ENCODE measurements around the gene CRTAC1. TPM values are rescaled to one million over a fixed set of nuclear protein-coding genes. Genes with fewer than 3 reads are reported as not detected.
"Not testable (repeated sequence)": the region's sequence is repeated elsewhere in the genome, so short reads cannot be mapped to it uniquely, and the experiment has no call there.

Gene CRTAC1
- total RNA-seq, 1 experiment from 2014 or later = 17.9 TPM

DNA sequence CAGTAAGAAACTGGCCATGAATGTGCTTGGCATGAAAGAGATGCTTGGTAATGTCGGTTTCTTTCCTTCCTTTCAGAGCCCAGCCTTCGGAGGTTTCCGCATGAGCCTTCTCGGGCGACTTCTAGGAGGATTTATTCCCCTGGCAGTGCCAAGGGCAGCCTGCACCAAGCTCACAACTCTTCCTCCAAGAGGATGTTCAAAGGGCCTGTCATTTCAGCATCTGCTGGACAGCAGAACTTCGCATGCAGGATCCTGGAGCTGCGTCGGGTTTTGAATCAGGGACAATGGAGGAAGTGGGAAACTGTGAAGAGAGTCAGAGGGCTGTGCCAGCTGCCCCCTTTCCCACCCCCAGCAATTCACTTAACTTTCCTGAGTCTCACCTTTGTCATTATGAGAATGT lies 159.4 kb downstream of the CRTAC1 start:
- DNase-seq (ENCODE audit: low read depth) = no peak

- peak; percentile 92 for DNase-seq (ENCODE audit: low read depth)
These were observed 161.1 kb downstream of the CRTAC1 start for GRCh38 chr10:97869091-97870042.

GRCh38 chr10:97868134-97868685 lies 162.2 kb downstream of the CRTAC1 start:
- no peak for DNase-seq (ENCODE audit: low read depth)

DNA sequence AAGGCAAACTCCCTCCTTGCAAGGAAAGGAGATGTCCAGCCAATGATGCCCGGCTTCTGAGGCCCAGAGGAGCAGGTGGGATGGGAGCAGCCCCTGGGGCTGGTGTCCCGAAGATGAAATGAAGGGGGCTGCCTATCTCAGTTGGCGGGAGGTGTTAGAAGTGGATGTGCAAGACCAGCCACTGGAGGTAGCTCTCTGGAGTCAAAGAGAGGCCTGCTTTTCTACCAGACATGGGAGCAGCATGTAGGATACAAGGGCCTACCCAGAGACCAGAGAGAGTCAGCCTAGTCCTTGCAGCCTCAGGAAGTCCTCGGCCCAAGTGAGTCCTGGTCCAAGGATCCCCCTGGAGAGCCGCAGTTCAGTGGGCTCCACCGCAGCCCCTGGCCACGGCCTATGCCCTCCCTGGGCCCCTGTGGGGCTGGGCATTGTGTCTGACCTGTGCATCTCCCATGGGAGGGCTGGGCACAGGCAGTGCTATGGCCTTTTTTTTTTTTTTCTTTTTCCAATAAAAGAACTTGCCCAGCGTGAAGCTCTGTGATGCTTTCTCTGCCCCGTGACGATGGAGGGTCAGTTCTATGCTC lies 163.1 kb downstream of the CRTAC1 start:
- DNase-seq (ENCODE audit: low read depth) = no peak

DNA sequence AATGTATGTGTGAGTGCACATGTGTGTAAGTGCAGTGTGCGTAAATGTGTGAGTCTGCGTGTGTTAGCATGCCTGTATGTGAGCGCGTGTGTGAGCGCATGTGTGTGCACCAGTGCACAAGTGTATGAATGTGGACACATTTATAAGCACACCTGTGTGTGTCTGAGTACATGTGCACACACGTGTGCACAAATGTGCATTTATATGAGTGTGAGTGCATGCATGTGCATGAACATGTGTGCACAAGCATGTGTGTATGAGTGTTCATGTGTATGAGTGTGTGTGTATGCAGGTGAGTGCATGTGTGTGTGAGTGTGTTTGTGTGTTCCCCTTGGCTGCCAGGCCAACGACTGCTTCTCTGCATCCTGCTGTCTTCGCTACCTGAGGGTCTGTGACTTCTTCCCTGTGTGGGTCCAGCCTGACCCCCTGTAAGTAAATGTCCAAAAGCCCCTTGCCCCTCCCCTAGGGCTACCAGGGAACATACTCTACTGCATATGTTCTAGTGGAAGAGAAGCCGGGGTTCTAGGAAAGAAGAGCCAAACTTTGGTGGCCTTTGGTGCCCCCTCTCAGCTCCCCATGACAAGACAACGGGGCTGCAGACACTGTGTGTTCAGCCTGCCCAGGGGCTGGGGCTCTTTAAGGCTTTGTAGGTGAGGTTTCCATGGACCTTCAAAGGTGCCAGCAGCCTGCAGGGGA lies 163.7 kb downstream of the CRTAC1 start:
- DNase-seq (ENCODE audit: low read depth) = no peak

DNA sequence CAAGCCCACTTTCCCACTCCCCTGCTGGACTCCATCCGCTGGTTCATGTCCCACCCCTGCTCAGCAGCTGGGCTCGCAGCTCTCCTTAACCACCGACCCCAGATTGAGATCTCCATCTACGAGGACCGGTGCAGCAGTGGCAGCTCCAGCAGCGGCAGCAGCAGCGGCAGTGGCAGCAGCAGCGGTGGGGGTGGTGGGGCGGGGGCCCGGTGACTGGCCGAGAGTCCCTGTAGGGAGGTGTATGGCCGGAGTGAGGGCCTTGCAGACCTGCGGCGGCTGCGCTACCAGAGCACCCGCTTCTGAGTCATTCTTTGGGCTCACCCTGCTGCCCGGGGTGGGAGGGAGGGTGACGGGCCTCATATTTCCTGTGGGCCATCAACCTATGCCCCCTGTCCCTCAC lies 164.9 kb downstream of the CRTAC1 start:
- no peak for DNase-seq (ENCODE audit: low read depth)

- no peak for DNase-seq (ENCODE audit: low read depth)
These were observed 166.6 kb downstream of the CRTAC1 start for GRCh38 chr10:97863808-97864207.

DNA sequence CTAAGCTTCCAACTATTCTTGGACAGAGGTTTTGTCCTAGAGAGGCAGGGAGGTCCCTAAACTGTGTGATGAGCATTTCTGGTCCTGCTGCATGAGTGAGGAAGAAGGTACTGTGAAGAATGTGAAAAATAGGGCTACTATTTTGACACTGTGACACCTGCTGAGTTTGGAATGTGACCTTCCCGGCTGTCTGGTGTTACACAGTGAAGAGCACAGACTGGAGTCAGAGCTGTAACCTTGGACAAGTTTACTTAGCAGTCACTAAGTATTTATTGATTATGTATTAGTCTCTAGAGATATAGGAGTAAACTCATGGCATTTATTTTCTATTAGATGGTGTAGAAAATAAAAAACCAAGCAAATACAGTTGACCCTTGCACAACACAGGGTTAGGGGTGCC lies 168.5 kb downstream of the CRTAC1 start:
- no peak for DNase-seq (ENCODE audit: low read depth)

DNA sequence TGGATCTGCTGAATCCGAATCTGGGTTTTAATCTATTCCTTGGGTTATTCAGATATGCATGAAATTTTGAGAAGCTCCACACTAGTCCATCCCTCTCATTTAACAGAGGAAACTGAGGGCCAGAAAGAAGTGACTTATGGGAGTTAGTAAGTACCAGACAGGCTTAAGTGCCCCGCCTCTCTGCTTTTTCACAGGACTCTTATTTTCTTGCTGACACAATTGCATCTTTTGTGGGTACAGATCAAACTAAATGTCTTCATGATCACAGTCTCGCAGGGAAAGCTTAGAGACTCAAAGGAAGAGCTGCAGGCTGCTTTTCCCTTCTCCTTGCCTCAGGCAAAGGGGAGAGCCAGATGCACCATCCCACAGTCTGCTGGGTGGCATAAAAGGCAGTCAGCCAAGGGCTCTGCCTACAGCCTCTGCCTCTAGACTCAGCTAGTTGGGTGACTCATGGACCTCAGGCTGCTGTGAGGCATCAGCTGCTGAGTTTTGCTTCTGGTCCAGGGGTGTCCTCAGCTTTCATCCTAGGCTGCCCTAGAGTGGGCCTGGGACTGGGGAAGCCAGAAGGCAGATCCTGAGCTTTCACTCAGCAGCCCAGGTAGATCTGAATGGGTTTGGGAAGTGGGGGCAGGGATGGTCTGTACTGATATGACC lies 169.2 kb downstream of the CRTAC1 start:
- peak; percentile 89 for DNase-seq (ENCODE audit: low read depth)

GRCh38 chr10:97858001-97858439 lies 172.4 kb downstream of the CRTAC1 start:
- peak; percentile 63 for DNase-seq (ENCODE audit: low read depth)

GRCh38 chr10:97854743-97855142 lies 175.7 kb downstream of the CRTAC1 start:
- no peak for DNase-seq (ENCODE audit: low read depth)

- DNase-seq (ENCODE audit: low read depth) = peak; percentile 53
These were observed 177.5 kb downstream of the CRTAC1 start for GRCh38 chr10:97852840-97853405.

DNA sequence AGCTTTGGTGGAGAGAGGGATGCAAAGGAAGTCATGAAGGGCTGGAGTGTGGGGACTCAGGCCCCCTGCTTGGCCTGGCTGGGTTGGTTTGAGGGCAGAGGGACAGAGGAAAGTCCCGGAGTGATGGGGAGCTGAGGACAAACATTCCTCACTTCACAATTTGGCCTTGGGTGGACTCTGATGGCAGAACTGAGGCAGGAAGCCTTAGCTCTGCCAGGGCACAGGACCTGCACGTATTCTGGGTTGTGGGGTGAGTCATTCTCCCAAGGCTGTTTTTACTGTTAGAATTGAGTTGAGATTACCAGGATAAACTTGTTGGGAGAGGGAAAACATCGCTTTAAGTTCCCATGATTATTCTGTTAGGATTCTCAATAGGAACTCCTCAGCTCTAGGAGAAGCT lies 178.1 kb downstream of the CRTAC1 start:
- peak; percentile 36 for DNase-seq (ENCODE audit: low read depth)

DNA sequence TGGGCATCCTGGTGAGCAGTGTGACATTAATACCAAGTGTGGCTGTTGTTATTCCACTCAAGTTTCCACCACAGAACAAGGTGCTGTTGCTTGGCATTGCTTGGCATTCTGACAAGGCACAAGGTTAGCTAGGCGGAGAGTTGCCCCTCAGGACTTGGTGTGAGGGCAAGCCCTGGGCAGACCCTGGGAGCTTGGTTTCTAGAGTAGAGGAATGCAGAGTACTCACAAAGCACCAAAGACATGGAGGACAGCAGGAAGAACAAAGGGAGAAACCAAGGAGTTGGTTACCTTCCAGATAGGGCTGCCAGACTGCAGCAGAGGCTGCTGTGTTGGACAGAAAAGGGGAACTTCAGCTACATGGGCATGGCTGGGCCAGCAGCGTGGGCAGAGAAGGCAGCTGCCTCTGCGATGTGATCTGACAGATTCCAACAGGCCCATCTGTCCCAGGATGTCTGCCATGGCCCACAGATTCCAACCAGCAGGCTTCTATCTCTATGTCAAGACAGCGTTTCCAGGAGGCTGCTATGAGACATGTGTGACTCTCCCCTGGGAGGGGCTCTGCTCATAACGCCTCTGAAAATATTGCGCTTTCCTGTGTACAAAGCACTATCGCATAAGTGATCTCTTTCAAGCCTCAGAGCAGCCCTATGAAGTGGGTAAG lies 178.9 kb downstream of the CRTAC1 start:
- DNase-seq (ENCODE audit: low read depth) = no peak

DNA sequence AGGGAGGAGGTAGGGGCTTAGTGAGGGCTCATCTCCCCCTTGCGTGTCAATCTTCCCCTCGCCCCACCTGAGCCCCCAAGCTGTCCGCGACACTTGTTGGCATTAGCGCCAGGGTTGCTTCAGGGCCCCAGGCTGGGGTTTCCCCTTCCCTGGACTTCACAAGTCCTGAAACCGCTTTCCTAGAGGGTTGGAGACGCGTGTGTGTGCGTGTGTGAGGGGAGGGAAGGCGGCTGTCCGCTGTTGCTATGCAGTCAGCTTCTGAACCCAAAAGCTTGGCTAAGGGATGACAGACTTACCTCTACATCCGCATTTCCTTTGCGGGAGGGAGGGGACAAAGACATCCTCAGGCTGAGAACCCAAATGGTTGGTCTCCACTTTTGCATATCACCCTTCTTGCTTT lies 180.0 kb downstream of the CRTAC1 start:
- peak; percentile 23 for DNase-seq (ENCODE audit: low read depth)

DNA sequence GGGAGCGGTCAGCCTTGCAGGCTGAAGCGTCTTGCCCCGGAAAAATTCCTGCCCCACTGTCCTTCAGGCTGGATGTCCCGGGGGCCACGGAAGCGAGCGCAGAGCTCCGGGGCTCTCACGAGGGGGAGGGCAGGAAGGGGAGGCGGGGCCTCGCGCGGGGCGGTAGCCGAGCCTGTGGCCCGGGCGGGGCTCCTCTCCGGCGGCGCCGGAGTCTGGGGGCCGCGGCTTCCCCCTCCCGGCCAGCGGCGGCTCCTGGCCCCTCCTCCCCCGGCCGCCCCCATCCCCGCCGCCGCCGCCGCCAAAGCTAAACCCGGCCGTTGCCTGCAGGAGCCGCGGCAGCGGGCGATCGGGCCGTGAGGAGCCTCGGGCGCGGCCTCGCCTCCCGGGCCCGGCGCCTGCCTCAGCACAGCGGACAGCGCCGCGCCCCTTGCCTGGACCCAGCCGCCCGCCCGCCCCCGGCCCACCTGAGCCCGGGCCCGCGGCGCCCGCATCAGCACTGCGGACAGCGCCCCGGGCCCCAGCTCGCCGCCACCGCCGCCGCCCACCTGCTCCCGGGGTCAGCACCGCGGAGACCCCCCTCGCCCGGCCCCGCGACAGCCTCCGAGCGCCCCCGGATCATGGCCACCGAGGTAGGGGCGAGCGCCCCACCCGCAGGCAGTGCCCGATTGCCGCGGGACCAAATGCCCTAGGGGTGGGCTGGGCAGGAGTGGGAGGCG lies 180.6 kb downstream of the CRTAC1 start, which contains the start of gene GOLGA7B:
GOLGA7B (plus strand) TSS at position 157 of the 716 bp plus-strand sequence; CDS start at position 618, 461 bp downstream.
- peak; percentile 52 for DNase-seq (ENCODE audit: low read depth)

DNA sequence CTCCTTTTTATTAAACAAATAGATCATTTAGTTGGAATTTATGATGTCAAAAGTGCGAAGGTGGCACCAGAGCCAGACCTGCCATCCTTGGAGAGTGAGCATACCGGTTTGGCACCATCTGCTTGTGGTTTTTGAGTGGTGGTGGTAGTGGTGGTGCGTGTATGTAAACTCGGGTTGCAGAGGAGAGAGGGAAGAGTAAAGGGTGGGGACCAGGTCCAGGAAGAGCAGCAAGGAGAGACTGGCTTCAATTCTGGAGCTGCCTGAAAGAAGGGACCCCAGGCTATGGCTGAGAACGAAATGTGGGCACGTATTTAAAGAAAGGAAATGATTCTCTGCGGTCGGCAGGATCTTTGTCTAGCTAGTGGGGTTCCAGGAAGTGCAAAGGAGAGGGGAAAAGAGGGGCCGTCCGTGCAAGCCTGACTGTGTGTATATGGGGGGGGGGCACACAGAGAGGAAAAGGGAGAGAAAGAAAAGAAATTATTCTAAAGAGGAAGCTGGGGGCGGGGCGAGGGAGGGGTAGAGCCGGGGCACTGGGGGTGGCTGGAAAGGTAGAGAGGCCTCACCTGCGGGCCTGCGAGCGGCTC lies 181.2 kb downstream of the CRTAC1 start:
- DNase-seq (ENCODE audit: low read depth) = peak; percentile 24

DNA sequence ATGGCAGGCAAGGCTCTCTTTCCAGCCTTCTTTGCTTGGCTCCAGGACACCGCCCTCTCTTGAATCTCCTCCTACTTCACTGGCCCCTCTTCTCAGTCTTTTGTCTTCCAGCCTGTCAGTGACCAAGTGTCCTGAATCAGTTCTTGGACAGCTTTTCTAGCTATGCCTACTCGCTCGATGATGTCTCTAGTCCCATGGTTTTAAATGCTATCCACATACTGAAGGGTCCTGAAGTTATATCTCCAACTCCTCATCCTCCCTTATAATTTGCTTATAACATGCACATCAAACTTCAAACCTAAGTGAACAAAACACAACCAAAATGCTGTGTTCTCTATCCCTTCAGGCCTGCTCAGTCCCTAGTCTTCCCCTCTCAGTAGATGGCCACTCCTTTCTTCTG lies 185.7 kb downstream of the CRTAC1 start:
- no peak for DNase-seq (ENCODE audit: low read depth)

- not testable (repeated sequence) for DNase-seq (ENCODE audit: low read depth)
These were observed 186.4 kb downstream of the CRTAC1 start for GRCh38 chr10:97843972-97844371.

- peak; percentile 75 for DNase-seq (ENCODE audit: low read depth)
These were observed 187.1 kb downstream of the CRTAC1 start for GRCh38 chr10:97843281-97843671.

Measured in Daoy (cell line).